GM19468 (cell line): Measurements from ENCODE around the gene DNAH17.

Experiments used
- ATAC-seq: cut with Tn5 transposase; IDR thresholded peaks from one replicate; pipeline ENCODE4 v1.9.1; 2021; ENCODE audit warnings: mild to moderate bottlenecking, moderate library complexity, moderate number of reproducible peaks; ENCODE audit not compliant: unreplicated experiment; ENCODE audit errors: extremely low read depth

DNAH17 gene

GRCh38 chr17:78501241-78502036 is 75.8 kb downstream of the DNAH17 start:
- no peak for ATAC-seq

DNA sequence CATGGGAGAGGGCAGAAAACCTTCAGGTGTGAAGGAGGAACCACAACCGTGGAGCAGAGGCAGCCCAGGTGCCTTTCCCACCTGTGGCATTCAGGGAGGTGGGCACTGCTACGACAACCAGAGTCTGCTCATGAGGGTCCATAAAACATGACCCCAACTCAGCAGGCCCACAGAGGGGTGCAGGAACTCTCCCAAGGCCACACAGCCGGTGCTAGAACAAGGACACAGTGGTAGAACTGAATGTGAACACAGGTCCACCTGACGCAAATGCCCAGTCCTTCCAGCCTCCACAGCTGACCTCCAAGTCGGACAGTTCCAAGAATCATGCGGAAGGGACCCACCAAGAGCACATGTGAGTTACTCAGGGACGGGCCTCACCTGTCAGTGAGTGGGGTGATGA is 76.4 kb downstream of the DNAH17 start:
- ATAC-seq, result no peak

- no peak for ATAC-seq
Observed at GRCh38 chr17:78499715-78500540, 77.3 kb downstream of the DNAH17 start.

DNA sequence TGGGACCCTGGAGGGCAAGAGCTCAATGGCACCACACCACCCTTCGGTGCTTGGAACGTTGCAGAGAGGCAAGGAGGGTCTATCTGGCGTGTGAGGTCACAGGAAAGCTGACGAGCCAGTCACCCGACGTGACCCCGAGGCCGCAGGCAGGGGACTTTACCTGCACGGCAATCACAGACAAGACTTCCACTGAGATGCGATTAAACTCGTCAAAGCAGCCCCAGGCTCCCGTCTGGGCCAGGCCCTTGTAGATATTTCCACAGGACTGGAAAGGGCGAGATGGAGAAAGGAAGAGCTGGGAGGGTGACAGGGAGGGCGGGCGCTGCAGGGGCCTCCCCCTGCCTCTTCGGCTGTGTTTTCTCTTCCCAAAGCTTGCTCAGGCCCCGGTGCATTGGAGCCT is 78.3 kb downstream of the DNAH17 start:
- no peak for ATAC-seq

DNA sequence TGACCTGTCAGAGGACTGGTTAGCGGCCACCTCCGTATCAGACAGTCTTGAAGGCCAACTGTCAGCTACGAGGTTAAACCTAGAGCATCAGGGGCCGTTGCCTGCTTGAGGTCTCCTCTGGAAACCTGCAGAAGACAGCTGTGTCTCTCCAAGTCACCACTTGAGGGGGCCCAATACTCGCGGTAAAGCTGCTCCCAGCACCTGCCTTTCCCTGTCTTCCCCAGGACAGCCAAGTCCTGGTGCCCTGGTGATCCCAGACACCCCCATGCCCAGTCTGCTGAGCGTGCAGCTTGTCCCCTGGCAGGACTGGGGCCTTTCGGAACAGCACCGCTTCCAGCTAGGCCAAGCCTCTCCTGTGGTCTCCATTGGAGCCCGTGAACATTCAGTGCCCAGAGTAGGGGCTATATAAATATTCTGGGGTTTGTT is 80.1 kb downstream of the DNAH17 start:
- ATAC-seq, result no peak

DNA sequence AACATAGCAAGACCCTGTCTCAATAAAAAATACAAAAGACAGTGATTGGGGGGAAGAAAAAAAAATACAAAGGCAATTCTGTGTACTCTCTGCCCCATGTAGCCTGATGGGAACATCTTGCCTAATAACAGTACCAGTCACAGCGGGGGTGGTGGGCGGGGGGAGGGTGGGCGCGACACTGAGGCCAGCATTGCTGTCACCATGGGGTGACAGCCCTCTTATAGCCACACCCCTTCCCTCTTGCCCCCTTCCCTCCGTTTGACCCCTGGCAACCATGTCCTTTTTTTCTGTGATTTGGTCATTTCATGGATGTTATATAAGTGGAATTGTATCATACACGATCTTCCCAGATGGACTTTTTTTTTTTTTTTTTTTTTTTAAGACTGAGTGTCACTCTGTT is 80.9 kb downstream of the DNAH17 start:
- ATAC-seq, result no peak

DNA sequence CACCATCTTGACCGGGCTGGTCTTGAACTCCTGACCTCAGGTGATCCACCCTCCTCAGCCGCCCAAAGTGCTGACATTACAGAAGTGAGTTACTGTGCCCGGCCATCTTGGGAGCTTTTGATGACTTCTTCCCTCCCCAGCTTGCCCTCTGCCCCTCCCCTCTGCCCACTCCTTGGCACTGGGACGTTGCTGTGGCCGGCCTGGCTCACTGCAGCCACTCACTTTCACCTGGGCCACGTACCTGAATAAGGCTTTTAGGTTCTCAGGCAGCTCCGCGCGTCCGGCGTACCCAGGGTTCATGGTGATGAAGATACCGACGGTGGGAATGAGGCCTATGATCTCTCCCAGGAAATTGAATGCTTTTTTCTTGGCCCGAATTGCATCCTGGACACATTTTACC is 81.6 kb downstream of the DNAH17 start:
- no peak for ATAC-seq

GRCh38 chr17:78494696-78495330 is 82.4 kb downstream of the DNAH17 start:
- no peak for ATAC-seq

- no peak for ATAC-seq
Observed at GRCh38 chr17:78493853-78494695, 83.1 kb downstream of the DNAH17 start.

DNA sequence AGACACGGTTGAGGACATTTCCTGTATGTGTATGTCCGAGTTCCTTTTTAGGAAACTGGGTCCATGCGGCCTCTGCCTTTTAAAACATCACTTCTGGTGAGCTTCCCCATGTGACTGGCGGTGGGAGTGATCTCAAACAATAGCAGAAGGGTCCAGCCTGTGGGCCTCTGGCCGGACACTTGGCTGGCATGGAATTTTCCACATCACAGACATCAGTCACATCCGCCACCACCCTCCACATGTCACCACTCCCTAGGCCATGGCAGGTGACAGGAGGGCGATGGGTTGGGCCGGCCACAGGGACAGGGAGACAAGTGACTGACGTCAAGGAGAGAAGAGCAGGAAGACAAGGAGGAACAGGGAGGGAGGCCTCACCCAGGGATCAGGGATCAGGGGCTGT is 83.7 kb downstream of the DNAH17 start:
- ATAC-seq, result no peak

GRCh38 chr17:78492116-78492799 is 84.9 kb downstream of the DNAH17 start:
- ATAC-seq, result no peak

DNA sequence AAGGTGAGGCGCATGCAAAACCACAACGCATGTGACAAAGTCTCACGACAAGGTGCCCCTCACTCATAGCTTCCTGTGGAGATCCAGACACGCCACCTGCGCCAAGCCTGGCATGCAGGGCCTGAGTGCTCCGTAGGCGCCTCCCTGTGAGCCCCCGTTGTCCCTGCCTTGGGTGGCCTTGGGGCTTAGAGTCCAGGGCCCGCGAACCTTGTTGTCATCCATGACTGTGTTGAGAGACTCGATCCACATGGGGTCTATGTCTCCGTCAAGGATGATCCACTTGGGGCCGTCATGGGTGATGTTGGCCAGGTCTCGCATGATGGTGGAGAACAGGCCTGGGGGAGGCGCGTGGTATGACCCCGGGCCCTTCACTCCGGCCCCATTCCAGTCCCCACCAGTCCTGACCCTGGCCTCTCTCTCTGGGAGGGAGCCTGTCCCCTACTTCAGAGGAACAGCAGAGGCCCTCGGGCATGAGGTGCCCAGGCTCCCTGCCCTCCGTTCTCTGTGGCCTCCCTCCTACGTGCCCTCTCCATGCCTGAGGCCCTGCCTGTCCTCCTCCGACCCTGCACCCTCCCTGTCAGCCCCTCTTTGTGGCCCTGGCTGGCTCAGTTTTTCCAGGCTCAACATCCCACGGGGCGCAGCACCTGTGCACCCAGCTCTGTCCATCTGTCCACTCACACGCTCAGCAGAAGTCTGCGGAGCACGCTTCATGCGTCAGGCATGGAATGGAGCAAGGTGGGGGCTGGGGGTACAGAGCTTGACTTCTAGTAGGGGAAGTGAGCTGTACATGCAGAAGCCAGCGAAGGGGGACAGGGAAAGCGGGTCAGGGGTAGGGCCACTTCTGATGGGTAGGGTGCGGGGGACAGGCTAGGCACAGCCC is 85.7 kb downstream of the DNAH17 start:
- no peak for ATAC-seq

- ATAC-seq, result no peak
Observed at GRCh38 chr17:78490673-78491072, 86.5 kb downstream of the DNAH17 start.

GRCh38 chr17:78490156-78490555 is 87.0 kb downstream of the DNAH17 start:
- ATAC-seq, result no peak

- no peak for ATAC-seq
Observed at GRCh38 chr17:78488867-78489634, 88.1 kb downstream of the DNAH17 start.

DNA sequence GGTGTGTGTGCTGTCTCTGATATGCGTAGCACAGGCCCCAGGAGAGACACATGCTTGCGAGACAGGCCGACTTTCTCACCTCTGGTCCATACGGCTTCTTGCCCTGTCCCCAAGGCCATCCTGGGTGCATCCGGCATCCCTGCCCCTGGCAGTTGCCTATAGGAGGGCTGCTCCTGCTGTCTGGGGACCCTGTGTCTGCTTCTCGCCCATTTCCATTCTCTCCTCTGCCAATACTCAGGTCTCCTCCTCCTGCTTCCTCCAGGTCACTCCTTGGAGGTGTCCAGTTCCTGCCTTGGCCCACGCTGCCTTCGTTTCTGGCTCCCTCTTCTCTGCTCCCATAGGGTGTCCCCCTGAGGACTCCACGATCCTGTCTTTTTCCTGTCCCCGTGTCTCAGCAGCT is 89.0 kb downstream of the DNAH17 start:
- no peak for ATAC-seq

DNA sequence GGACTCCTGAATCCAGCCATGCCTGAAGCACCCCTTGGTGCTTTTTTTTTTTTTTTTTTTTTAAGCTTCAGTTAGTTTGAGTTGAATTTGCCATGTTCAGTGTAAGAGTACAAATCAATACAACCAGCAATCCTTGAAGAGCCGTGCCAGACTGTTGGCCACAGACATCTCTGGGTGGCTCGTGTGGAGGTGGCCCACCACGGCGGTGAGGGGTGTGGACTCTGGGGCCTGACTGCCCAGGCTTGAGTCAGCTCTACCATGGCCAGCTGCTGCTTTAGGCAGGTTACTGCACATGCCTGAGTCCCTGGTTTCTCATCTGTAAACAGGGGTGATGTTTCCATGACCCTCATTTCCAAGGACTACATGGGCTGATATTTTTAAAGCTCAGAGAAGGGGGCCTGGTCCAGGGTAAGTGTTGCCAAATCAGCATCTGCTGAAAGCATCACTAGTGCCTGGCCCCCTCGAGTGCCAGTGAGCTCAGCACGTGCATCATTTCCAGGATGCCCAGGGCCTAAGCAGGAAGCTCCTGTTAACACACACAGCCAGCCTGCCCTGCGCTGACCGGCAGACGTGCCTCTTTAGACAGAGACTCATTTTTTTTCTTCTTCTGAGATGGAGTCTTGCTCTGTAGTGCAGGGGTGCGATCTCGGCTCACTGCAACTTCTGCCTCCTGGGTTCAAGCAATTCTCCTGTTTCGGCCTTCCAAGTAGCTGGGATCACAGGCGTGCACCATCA is 90.1 kb downstream of the DNAH17 start:
- ATAC-seq, result no peak
